Measurements from ENCODE around the gene ADIPOR2.
"Not testable (repeated sequence)": the region's sequence is repeated elsewhere in the genome, so short reads cannot be mapped to it uniquely, and the experiment has no call there.

ADIPOR2 gene

GRCh38 chr12:1816730-1817348 is 126.0 kb downstream of the ADIPOR2 start:
- no peak for DNase-seq

DNA sequence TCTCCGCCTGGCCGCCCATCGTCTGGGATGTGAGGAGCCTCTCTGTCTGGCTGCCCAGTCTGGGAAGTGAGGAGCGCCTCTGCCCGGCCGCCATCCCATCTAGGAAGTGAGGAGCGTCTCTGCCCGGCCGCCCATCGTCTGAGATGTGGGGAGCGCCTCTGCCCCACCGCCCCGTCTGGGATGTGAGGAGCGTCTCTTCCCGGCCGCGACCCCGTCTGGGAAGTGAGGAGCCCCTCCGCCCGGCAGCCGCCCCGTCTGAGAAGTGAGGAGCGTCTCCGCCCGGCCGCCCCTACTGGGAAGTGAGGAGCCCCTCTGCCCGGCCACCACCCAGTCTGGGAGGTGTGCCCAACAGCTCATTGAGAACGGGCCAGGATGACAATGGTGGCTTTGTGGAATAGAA is 127.1 kb downstream of the ADIPOR2 start:
- DNase-seq: not testable (repeated sequence)

DNA sequence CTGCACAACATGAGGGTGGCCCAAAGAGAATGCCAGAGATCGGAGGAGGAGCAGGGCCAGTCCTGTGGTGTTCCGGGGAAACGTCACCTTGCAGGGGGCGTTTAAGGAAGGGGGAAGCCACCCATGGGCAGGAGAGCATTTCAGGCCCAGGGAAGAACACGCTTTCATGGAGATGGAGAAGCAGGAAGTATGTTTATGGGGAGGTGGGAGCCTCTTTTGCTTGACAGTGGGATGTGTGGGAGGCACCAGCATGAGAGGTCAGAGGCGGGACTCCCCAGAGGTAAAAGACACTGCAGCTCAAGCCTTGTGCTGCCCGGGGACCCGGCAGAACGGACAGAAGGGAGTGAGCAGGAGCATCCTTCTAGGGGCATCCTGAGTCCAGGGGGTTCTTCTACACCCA is 128.2 kb downstream of the ADIPOR2 start:
- DNase-seq: no peak

- DNase-seq: no peak
Measured at GRCh38 chr12:1819571-1819970, 128.7 kb downstream of the ADIPOR2 start.

GRCh38 chr12:1820191-1820895 is 129.5 kb downstream of the ADIPOR2 start, which contains the start of gene LRTM2:
TSS of gene LRTM2 (plus strand) at chr12:1820565. CDS start at chr12:1828149, 7,584 bp downstream.
- no peak for DNase-seq

DNA sequence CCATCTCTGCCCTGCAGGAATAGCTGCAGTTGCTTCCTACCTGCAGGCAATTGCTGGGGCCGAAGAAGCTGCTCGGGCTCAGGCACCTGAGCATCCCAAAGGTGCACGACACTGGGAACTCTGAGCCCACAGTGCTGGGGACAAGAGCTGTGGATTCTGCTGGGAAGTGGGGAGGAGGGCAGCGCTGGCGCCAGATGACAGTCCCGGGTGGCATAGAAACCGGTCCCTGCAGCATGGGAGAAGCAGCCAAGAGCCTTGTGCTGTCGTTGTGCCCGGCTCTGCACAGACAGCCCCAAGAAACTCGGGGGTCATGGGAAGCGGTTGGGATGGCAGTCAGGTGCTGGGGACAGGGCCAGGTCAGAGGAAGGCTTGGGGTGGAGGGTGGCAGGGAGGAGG is 130.0 kb downstream of the ADIPOR2 start:
- no peak for DNase-seq

GRCh38 chr12:1821805-1822204 is 130.9 kb downstream of the ADIPOR2 start:
- DNase-seq: no peak

- no peak for DNase-seq
Measured at GRCh38 chr12:1822699-1823098, 131.8 kb downstream of the ADIPOR2 start.

DNA sequence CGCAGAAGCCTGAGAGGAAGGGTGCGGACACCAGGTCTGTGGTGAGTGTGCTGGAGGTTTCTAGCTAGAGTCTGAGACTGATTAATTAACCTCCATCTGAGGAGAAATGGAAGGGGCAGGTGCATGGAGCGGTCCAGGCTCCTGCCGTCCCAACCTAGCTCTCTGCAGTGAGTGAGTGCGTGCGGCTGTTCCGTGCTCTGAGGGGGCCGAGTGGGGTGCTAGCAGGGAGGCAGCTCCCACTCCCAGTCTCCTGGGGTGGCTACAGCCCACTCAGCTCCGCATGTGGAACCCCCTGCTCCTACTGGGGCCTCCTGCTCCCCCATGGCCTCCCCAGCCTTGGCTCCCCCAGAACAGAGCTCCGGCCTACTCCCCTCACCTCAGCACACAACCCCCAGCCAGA is 132.4 kb downstream of the ADIPOR2 start:
- DNase-seq: no peak

DNA sequence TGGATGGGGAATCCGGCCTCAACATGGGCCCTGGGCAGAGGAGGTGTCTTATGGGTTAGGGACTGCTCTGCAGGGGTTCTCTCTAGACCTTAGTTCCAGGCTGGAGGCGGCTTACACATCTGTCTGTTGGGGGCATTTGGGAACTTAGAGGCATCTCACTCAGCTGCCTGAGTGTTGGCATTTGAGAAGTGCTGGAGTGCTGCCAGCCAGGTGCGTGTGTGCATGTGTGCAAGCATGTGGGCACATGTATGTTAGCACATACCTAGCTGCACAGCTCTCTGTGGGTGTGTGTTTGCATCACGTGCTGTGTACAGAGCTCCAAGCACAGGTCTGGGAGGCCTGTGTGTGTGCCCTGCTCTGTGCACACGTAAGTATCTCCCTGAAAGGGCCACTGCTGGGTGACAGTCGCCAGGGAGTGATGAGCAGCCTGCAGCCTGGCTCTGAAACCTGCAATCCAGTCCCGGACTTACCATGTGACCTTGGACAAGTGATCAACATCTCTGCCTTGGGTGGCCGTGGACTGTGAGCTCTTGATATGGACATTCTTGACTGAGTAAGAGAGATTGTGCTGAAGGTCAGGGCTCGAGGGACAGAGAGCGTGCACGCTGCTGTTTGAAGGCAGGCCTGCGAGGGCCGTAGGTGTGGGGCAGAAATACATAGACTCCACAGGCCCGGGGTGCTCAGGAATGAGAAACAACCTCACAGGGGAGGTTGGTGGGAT is 134.7 kb downstream of the ADIPOR2 start:
- no peak for DNase-seq

- no peak for DNase-seq
Measured at GRCh38 chr12:1826401-1826800, 135.5 kb downstream of the ADIPOR2 start.

DNA sequence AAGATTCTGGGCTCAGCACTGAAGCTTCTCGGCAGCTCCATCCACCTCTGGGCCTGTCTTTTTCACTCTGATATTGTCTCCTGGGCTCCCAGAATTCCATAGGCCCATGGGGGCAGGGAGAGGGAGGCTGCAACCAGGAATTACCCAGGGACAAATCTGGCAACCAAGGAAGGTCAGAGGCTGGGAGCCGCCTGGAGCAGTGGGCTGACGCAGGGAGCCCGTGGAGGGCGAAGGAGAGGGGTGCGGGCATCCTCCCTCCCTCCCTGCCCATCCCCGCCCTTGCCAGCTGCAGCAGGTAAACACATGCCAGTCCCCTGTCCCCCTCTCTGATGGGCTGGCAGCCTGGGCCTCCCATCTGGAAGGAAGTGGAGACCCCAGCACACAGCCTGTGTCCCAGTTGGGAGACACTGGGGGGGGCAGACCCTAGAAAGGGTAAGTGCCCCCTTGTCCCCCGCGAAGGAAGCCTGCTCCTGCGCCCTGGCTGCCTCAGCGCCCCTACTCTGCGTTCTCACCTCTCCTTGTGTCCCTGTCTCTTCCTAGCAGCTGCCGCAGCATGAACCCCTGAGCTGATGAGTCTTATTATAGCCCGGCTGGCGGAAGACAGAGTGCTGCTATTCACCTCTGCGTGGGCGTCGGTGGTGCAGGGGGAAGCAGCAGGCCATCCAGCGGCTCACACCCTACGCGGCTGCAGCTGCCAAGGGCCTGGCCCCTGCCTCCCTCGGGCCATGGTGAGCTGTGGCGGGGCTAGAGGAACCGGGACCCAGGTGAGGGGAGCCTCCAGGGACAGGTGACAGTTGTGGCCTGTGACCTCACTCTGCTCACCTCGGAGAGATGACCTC is 136.2 kb downstream of the ADIPOR2 start:
- DNase-seq: no peak

DNA sequence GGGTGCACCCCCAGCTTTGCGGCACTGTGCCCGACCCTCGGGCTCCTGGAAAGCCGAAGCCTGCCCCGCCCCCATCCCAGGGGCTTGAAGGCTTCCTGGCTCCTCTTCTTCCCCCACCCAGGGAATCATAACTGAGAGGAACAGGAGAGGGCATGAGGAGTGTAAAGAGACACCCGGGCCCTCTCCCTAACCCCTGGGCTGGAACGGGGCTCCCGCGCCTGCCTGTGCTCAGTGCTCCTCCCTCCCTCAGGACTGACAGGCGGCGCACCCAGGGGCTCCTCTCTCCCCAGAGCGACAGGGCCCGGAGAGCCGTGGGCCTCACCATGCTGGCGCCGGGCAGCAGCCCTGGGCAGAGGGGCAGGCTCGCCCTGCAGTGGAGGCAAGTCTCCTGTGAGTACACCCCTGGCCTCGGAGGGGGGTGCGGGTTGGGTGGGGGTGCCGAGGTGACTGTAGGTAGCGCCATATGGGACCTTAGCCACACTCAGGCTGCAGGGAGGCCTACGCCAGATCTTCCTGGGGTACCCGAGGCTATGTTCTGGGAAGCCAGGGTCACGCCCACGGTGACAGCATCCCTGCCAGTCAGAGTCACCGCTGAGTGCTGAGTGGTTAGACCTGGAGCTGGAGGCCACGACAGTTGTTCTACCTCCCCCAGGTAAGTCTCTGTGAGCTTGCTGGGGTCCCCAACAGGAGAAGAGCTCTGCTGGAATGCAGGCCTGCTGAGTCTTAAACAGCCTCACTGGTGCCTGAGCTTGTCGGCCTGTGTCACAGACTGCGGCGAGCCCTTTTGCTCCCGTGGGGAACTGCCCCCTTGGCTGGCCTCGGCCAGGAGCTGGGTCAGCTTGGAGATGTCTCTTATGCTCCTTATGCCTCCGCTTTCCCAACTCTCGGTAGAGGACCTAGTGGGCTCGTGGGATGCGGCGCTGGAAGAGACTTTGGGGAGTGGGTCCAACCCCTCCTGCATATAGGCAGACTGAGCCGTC is 137.2 kb downstream of the ADIPOR2 start:
- DNase-seq: no peak

DNA sequence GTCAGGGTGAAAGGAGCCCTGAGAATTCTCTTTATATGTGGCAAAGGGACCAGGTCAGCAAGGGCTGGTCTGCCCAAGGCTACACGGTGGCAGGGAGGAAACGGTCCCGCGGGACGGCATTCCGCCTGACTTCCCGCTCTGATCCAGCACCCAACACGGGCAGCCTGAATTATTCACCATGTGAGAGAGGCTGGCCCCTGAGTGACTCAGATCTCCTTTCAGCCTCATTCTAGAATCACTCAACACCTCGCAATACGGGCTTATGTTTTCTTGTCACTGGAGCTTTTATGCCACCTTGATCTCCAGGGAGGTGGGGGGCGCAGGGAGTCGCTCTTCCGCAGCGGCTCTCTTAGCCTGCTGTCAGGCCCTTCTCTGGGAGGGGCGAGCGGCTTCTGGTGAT is 138.0 kb downstream of the ADIPOR2 start:
- DNase-seq: no peak

- no peak for DNase-seq
Measured at GRCh38 chr12:1829306-1829900, 138.5 kb downstream of the ADIPOR2 start.

GRCh38 chr12:1830401-1830845 is 139.6 kb downstream of the ADIPOR2 start:
- no peak for DNase-seq

GRCh38 chr12:1830981-1831963 is 140.4 kb downstream of the ADIPOR2 start:
- DNase-seq: no peak

GRCh38 chr12:1832801-1833595 is 142.1 kb downstream of the ADIPOR2 start:
- DNase-seq: no peak

GRCh38 chr12:1833596-1834028 is 142.7 kb downstream of the ADIPOR2 start:
- DNase-seq: no peak

Data from NCI-H2081 (cell line).